AML-193 (cell line): ENCODE data around the gene THADA.

Experiments
- DNase-seq, 2 experiments: peaks; one replicate each; lab custom pipeline; 2025; lab: John Stamatoyannopoulos, UW

Gene THADA

DNA sequence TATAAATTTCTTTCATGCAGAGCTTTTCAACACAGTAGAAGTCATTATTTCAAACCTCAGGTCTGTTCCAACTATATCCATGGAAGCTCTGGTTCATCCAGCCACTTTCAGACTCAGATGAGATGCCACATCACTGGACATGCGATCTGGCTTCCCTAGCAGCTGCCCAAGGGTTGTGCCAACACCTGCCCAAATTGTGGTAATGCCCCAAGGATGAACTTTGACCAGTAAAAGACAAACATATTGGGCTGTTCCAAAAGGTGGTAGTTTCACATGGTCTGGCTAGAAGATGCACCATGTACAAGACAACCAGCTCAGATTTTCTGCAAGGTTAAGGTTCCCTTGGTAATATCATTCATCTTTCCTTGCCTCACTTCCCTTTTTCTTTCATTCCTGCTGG lies 101.9 kb downstream of the THADA start:
- DNase-seq = no peak

DNA sequence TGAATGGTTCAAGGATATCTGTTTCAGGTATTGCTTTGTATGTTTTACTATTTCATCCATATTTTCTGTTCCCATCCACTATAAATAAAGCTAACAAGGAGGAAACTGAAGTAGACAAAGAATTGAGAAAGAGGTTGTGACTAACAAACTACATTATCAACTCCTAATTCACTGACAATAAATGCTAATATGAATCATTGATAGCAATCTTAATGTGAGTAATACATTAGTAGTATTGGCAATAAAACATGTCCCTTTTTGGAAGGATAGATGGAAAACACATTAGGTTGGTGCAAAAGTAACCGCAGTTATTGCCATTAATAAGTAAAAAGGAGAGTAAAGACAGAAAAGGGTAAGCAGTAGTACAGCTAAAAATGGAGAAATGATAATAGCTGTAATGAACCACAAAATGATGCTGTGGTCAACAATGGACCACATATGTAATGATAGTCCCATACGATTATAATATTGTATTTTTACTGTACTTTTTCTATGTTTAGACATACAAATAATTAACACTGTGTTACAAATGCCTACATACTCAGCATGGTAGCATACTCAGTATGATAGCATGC lies 104.7 kb downstream of the THADA start:
- no peak for DNase-seq

DNA sequence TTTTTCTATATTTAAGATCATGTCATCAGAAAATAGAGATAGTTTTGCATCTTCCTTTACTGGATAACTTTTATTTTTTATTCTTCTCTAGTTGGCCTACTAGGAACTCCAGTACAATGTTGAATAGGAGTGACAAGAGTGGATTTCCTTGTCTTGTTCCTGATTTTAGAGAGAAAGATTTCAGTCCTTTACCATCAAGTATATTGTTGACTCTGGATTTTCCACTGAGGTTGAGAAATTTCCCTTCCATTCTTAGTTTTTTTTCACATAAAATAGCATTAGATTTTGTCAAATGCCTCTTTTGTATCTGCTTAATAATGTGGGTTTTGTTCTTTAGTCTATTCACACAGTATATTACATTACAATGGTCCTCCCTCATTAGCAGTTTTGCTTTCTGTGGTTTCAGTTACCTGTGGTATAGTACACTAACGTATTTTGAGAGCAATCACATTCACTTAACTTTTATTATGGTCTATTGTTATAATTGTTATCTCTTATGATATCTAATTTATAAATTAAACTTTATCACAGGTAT lies 105.5 kb downstream of the THADA start:
- DNase-seq = no peak

DNA sequence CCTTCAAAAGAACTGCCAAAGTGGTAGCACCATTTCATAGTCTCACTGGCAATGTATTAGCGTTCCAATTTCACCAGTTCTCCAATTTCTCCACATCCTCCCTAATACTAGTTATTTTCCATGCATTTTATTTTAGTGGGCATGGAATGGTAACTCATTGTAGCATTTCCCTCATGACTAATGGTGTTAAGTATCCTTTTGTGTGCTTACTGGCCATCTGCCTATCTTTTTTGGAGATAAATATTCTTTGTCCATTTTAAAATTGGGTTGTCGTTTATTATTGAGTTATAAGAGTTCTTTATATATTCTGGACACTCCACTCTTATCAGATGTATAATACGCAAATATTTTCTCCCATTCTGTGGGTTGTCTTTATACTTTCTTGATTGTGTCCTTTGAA lies 107.1 kb downstream of the THADA start:
- no peak for DNase-seq

DNA sequence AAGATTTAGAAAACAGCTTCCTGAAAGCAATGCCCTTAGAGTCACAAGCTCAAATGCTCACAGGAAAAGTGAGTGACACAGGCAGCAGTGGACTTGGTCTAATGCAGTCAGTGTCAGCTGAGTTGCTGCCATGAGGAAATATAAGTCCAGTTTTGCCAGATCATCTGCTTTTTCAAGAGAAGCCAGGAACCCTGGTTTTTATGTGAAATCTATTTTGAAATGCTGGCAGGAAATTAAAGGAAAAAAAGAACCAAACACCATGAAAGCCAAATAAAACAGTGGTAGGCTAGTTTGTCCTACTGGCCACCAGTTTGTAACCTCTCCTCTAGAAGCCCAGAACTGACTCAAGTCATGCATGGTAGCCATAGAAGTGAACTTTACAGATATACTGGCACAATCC lies 109.2 kb downstream of the THADA start:
- DNase-seq = no peak

DNA sequence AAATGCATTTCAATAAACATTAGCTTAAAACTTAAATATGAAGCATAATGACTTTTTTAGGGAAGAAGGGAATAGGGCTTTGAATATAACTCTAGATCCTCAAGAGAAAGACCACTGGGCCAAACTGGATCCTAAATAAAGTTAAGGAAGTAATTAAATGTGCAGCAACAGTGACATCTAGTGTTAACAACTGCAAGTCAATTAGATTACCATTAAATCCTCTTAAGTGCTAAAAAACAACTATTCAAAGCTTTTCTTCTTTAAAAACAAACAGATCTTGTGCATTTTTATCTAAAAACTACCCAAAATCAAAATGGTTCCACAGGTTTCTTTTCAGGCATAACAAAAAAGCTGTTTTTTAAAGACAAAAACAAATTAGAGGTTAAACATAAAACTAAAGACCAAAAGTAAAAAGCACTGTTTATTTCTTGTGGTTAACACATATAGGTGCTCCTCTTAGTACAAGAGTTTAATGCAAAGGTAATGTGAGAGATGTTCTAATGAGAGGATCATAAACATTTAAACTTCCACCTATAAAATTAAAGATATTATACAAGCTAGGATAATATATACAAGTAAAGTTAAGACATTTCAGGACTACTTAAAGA lies 111.4 kb downstream of the THADA start:
- DNase-seq = peak; percentile 54 to 75

DNA sequence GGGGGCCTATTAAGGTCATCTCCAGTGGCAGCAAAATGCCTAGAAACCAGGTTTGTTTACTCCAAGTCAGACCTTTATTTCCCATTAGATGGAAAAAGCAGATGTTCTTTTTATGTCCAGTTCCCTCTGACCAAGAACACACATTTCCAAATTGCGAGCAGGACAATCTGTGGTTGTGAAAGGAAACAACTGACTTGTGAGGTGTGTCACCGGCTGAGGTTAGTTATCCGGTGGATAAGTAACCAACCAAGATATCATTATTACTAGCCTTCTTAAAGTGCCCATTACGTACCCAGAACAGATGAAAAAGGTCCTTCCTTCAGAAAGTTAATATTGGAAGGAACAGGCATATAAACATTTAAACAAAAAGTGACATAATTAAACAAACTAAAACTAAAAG lies 112.9 kb downstream of the THADA start:
- no peak for DNase-seq

DNA sequence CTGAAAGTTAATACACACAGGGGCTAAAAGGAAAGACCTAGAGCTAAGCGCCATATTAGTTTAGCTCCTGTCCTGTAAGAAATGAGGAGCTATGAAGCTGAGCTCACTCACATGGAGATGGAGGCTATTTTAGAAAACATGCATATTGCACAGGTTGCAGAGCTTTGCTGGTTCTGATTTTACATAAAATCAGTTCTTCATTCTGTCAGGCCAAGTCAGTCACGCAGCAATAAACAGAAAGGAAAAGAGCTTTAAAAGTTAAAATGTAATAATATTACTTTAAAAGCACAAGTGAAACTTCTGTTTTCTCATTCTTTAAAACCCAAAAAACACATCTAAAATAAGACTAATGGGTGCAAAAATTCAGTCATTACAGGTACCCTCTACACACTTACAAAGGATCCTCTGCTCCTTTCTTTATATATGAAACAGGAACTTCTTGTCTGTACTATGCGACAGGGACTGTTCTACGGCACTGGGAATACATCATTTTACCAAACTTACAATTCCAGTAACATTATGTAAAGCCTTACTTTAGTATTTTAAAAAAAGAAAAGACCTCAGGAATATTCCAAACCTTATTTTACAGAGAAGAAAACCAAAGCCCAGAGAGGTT lies 113.8 kb downstream of the THADA start:
- DNase-seq = no peak

DNA sequence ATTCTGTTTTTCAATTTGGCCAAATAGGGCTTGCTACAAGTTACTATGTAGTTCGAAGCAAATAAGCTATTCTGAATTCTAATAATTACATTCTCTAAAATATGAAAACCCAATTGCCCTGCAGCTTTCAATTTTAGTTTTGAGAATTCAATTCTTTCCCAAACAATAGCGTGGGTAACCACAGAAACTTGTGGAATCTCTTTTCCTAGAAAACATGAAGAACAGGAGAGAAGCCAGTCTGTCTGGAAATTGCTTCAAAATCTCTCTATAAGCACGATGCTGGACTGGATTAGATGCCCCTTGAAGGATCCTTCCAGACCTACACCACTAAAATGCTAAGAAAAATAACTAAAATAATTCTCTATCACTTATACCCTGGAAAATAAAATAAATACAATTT lies 115.0 kb downstream of the THADA start:
- DNase-seq = no peak

DNA sequence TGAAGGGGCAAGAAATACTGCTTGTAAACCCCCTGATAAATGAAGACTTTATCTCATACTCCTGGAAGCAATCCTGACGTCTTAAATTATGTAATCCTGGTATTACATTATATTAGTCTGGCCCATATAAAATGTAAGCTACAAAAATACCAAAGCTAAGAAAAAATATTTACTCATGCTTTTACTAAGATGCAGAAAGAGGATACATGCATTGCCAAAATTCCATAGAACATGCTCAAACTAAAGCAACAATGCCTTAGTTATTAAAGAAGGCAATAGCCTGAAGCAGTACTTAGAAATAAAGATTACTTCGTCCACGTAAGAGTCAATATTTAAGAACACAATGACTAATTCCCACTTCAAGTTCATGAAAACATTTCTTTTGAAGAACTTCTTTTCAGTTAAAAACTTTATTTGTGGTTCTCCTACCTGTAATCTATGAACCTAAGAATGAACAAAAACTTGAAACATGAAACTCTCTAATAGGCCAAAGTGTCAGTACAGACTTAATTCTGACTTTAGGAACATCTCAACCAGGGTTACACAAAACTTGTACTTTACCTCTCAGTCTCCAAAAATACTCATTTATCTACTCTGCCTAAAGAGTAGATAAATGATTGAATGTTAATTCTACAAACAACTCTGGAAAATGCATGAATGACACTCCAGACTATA lies 117.3 kb downstream of the THADA start:
- DNase-seq = no peak

DNA sequence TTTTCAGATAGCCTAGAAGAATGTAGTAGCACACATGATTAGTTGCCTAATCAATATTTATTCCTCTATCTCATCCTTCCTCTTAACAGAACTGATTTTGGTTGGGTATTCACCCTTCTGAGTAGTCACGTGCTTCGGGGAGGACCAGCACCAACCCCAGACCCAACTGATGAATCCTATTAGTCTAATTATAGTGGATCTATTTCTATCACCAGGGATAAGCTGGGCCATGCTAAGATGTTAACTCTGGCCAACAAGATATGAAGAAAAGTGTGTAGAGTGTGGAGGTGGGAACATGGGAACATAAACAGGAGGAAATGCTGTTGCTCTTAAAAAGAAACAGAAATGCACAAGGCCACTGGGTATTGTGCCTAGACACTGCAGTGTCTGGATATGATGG lies 119.9 kb downstream of the THADA start:
- DNase-seq = no peak

DNA sequence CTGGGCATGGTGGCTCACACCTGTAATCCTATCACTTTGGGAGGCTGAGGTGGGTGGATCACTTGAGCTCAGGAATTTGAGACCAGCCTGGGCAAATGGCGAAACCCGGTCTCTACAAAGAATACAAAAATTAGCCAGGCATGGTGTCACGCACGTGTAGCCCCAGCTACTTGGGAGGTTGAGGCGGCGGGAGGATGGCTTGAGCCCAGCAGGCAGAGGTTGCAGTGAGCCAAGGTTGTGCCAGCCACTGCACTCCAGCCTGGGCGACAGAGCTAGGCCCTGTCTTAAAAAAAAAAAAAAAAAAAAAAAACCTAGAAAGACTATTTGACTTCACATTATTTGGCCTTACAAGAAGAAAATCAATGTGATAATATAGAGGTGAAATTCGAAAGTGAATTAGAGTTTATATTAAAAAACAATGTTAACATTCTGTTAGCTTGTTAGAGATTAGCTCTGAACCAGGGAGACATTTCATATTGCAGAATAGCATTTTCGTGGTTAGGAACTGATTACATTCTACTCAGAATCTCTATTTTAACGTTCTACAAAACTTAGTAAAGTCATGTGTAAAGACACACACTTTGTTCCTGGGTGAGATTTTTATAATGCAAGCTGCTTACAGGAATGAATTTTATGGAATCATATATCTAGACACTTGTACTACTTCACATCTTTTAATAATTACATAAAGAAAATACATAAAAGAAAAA lies 120.5 kb downstream of the THADA start:
- no peak for DNase-seq

DNA sequence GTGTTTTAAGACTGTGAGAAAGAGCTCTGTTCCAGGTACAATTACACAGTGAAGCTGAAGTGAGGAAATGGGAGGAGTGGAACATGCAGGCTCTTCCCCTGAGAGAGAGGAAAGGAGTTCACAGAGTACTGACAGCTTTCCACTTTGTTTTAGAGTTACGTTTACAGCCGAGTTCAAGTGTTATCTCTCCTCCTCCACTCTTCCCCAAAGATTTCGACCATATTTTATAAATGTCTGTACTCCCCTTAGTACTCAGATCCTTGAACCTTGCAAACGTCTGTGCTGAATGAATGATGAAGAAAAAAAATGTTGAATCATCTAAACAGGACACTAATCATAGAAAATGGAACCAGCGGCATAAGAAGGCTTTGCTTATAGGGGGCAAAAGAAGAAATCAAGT lies 121.6 kb downstream of the THADA start:
- no peak for DNase-seq

DNA sequence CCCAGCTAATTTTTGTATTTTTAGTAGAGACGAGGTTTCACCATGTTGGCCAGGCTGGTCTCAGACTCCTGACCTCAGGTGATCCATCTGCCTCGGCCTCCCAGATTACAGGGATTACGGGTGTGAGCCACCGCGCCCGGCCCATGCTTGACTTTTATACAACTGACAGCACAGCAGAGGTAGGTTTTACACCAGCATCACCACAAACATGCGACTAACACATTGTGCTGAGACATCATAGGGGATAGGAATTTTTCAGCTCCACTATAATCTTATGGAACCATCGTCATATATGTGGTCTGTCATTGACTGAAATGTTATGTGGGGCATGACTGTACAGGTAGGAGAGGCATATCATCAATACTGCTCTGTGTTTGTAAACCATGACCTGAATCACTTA lies 122.1 kb downstream of the THADA start:
- DNase-seq = no peak

DNA sequence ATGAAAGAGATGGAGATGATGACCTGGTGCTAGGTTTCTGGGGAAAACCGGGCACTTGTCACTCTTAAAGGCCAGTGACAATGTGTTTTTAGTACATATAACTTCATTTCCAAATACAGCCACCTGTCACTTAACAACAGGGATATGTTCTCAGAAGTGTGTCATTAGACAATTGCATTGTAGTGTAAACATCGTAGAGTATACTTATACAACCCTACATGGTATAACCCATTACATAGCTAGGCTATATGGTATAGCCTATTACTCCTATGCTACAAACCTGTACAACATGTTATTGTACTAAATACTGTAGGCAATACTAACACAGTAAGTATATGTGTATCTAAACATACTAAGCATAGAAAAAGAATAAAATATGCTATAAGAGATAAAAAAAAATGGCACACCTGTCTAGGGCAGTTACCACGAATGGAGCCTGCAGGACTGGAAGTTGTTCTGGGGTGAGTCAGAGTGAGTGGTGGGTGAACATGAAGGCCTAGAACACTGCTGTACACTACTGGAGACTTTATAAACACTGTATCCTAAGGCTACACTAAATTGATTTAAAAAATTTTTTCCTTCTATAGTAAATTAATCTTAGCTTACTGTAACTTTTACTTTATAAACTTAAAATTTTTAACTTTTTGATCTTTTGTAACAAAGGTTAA lies 123.2 kb downstream of the THADA start:
- DNase-seq = no peak

DNA sequence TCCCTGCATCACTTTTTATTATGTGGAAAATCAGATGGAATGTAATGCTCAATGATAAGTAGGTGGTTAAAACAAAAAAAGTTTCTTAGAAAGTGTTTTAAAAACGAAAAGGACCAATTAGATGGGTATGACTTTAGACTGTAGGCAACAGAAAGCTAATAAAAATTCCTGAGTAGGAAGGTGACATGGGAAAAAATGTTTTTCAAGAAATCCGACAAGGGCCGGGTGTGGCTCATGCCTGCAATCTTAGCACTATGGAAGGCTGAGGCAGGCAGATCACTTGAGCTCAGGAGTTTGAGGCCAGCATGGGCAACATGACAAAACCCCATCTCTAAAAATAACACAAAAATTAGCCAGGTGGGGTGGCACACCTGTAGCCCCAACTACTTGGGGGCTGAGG lies 126.1 kb downstream of the THADA start:
- no peak for DNase-seq

DNA sequence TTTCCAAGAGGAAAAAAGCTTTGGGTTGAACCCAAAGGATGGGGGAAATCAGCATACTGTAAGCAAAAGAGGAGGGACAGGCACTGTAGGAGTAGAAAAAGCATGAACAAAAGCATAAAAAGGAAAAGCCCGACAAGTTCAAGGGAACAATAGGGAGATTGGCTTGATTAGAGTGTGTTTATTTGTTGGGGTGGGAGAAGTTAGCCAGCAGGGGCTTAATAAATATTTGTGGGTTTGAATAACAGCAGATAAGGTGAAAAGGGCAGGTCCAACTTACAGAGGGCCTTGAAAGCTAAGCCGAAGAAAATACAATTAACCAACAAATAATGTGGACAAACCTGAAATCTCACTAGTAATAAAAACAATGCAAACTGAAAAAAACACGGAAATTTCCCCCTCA lies 126.7 kb downstream of the THADA start:
- DNase-seq = no peak

DNA sequence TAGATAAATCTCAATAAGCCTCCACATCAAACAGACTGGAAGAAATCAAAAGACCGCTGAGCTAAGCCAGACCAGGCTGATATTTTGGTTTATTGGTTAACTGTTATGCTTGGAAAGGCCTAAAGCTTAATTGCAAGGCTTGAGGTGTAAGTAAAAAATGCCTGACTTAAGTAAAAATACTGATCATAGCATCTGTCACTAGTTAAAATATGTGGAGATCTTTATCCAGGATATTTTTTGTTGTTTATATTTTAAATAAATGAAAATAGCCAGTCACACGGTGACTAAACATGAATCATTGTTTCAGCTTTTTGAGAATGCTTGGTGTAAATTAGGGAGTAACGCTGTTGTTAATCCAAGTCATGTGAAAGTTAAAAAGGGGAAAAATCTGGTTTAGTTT lies 127.9 kb downstream of the THADA start:
- DNase-seq = no peak

DNA sequence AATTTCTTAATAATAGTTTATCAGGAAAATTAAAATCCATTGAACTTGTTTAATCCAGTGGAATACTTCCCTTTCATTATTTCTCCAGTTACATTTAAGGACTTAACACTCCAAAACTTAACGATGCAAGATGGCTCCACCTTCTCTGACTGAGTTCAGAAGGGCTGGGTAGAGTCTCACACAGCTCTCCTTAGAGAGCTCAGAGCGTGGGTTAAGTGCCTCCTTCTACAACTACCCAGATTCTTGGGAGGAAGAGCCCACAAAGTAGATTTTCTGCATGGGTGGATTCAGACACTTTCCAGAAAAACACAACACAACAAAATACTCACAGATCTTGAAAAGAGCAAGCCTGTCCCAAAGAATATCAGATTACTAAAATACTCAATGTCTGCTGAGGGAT lies 130.6 kb downstream of the THADA start:
- no peak for DNase-seq

DNA sequence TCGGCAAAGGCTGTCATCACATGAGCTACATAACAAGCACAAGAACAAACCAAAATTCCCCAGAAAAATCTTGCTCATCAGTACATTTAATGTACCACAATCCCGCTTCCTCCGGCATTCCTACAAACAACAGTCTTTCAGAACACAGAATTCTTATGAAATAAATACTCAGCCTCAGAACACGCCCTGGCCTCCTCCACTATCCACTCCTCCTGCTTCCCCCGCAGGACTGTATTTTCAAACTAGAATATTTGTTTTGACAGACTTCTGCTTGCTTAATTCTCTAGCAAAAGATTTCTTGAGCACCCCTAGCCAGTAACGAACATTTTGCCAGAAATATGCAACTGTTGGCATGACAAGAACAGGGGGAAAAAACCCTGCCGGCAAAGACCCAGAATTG lies 131.2 kb downstream of the THADA start:
- no peak for DNase-seq

DNA sequence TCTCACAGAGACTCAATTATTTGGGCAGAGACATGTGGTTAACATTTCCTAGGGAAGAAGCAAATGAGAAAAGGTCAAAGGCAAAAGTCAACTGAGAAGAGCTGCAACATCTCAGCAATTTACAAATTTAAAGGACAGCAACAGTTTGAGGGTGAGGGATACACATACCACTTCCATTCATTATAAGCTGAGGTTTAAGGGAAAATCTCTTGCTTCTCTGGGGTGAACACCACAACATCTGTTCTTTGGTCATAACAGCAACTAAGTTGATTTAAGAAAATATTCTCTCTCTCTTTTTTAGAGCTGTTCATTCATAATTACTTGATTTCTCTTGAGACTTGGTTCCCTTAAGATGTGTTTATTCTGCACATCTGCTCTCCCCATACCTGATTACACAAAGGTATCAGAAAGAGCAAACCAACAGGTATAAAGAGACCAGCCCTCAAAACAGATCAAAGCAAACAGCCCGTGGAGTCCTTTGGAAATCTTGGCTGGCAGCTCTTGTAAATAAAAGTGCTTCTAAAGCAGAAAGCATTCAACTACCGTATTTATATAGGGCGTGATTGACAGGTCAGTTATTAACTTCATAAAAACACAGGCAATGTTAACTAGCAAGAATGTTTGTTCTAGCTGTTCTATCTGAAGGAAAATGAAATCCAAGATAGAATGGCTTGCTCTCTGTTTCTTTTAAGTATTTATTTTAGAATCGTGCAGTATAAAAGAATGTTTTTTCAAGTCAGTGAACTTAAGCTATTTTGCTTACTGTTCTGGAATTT lies 132.8 kb downstream of the THADA start:
- DNase-seq = no peak
